HTERT RPE-1 (cell line): ENCODE results near the gene BUD13.
"Not testable (repeated sequence)": the region's sequence is repeated elsewhere in the genome, so short reads cannot be mapped to it uniquely, and the experiment has no call there.

ENCODE experiments used
- in situ Hi-C: fragments of 300-500 bp; cut with MboI; formaldehyde crosslinking; loops from 4 replicates; pipeline ENCODE4 v1.14.3; 2020; ENCODE audit warnings: low sequenced_read_pairs

The BUD13 gene

DNA sequence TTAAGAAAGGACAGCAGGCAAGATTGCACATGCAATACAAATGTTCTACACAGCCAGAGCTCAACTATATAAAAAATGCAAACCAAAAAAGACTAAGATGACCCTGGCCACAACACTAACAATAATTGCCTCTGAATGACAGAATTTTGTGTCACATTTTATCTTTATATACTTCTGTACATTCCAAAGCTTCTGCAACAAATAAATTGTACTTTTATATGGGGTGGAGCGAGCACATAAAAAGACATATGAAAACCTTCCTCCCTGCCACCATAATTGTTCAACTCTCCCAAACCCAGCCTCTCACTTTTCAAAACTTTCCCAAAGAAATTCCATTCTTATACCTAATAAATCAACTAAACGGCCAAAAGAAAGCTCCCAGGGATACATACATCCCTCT, 10.7 kb downstream of the BUD13 start:
- in situ Hi-C loops: no loop called here

DNA sequence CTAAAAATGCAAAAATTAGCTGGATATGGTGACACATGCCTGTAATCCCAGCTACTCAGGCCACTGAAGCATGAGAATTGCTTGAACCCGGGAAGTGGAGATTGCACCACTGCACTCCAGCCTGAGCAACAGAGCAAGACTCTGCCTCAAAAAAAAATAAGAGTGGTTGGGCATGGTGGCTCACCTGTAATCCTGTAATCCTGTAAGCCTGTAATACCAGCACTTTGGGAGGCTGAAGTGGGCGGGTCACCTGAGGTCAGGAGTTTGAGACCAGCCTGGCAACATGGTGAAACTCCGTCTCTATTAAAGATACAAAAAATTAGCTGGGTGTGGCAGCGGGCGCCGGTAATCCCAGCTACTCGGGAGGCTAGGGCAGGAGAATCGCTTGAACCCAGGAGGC, 16.7 kb downstream of the BUD13 start:
- in situ Hi-C loops: not testable (repeated sequence)

DNA sequence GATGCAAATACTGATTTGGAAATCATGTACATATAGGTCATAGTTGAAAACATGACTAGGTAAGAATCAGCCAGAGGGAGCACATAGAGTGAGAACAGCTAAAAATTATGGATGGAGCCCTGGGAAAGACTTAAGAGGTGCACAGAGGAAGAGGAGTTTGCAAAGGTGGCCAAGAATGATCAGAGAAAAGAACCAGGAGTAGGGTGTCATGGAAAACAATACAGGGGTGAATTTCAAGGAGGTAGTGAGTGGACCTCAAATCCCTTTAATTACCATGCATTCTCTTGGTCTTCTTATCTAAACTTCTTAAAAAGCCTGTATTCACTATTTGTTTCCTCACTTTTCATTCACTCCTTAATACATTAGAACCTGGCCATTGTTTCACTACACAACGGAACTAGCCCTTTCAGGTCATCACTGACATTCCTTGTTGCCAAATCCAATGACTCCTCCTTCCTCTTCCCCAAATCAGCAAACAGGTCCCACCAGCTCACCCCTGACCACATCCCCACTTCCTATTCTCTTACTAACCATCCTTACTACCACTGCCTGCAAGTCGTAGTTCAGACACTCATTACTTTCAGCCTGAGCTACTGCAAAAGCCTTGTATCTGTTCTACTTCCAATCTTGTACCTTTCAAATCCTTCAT, 22.6 kb downstream of the BUD13 start:
- in situ Hi-C loops: no loop called here

DNA sequence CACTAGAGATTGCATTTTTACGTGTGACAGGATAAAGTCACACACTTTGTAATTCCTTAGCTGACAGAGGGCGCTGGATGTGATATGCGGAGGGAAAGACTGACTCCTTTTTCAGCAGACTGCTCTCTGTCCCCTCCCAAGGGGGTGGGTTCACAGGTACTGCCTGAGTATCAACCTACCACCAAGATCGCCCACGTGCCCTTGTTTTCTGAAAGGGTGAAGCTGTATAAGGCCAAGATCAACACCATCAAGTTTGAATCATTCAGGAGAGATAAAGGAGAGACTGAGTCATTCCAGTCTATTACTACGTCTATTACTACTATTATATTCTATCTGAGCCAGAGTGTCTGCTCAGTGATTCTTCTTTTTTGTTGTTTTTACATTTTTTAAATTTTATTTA, 30.7 kb downstream of the BUD13 start:
- in situ Hi-C loops: no loop called here

DNA sequence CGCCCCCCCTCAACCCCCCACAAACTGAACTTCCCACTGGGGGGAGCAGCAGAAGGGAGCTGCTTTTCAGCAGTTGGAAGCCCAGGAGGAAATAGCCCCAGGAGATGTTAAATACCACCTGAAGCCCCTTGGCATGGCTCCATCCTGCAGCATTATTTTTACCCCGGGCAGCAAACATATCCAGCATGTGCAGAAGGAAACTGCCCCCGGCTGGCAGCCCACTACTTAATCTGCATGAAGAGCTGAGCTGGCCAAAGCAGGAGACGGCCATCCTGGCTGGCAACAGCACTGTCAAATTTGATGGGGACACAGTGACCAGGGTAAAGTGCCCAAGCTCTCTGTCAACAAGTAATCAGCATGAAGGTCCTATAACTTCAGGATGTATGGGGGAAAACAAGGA, 32.0 kb downstream of the BUD13 start:
- in situ Hi-C loops: no loop called here

DNA sequence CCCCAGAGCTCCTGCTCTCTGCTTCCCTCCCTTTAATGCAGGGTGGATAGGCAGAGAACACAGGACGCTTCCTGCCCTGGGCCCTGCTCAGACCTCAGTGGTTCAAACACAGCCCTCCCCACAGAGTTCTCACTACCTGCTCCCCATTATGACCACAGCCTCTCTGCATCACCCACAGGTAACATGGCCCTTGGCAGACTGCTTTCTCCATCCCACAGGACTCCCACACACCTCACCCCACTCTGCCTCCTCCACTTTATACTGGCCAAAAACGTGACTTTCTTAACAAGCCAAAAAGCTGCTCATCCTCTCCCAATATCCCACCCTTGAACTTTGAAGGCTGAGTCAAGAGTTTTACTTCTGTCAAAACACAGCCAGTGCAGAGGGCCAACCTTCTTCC, 33.8 kb downstream of the BUD13 start:
- in situ Hi-C loops: no loop called here

DNA sequence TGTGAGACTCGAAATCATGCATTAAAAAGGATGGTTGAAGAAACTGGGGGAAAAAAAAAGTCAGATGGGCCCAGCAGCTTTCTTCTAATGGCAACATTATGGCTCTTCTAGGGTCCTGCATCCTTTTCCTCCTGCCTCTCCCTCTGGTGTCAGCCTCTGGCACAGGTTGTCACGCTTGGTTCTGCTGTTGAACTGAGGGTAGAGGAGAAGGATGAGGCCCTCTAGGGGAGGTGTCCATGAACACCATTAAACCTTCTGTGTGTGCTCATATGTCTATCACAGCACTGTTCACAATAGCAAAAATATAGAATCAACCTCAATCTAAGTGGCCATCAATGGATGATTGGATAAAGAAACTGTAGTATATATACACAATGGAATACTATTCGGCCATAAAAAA, 36.0 kb downstream of the BUD13 start:
- in situ Hi-C loops: no loop called here

DNA sequence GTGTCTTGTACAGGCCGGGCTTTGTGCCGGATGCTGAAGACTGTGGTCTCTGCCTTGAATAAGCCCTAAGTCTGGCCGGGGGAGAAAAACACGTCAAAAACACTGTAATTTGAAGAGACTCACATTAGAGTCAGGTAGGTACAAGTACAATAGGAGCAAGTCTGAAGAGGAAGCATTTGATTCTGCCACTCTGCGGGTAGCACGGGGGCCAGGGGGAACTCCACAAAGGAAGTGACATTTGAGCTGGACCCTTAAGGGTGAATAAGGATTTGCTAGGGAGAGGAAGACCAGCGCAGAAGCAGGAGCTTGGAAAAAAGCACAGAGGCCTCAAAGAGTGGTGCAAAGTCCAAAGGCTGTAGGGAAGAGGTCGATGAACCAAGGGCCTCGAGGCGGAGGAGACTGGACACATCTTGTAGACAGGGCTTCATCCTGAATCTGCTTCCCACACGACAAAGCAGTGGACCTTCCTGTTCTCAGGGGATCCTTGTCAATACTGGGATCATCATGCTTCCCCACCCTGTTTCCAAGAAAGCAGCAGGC, 38.7 kb downstream of the BUD13 start:
- in situ Hi-C loops: no loop called here

DNA sequence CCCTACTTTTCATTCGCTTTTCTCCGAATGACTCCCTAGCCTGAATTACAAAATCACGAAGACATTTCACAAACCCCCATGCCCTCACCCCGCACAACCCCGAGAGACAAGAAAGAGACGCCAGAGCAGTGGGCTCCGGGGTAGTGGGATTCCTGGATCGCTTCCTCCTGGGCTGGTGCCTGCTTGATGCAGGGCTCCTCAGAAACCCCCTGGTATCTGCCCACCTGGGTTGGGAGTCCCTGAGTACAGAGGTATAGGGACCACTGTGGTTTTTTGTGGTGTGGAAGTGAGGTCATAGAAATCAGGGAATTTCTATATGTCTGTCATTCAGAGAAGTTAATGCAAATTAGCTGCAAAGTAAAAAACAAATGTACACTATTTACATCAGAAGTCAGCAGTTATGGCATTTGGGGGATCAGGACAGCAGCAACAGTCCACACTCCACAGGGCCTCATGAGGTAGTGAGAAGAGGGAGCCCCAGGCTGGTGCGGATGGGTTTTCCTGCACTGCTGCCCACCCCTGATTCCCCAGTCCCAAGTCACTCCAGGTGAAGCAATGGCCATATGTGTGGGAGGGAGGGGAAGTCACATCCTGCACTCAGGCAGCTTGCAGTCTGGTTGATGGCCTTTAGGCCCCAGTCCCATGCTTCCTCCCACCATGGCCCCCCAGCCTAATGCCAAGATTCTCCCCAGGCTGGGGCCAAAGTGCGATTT, 39.6 kb downstream of the BUD13 start:
- in situ Hi-C loops: no loop called here

DNA sequence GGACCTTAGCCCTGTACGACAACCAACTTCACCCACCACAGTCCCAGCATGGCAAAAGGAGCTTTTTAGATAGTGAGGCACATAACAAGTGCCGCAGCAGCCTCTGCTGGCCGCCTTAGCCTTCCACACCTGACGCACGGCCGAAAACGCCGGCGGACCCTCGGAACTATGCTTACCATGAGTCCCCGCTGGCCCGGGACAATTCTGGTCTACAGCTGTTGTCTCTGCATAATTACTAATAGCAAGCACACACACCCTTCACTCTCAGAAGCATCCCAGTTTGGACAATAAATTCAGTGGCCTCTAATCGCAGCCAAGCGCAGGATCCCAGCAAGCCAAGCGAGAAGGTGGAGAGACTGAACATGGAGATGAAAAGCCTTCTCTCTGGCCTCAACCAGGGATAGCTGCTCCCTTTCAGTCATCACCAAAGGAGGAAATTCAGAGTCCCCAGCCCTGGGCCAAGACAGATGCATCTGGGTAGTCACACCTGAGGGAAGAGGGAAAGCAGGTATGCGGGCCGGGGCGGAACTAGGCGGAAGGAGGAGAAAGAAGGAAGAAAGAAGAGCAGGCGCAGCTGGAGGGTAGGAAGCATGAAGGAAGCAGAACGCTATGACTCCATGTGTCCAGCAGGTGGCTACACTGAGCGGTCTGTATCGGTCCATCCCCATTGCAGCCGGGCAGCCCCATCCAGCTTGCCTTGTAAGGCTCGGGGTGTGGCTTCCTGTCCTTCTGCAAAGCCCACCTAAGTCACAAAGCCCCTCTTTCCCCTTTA, 40.3 kb downstream of the BUD13 start:
- in situ Hi-C loops: no loop called here

DNA sequence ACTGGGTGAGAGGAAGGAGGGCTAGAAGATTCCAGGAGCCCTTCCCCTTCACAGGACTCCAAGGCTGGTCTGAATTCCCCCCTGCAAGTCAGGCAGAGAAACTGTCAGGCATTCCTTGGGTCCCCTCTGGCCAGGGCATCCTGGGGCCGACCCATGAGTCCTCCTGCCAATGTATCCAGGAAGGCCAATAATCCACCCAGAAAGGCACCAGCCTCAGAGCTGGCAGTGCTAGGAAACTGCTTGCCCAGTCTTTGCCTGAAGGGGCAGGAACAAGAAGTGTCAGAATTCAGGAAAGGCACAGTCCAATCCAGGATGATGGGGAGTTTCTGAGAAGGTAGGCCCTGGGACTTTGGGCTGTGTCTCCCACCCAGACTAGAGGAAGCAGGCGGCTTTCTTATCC, 41.0 kb downstream of the BUD13 start:
- in situ Hi-C loops: no loop called here

DNA sequence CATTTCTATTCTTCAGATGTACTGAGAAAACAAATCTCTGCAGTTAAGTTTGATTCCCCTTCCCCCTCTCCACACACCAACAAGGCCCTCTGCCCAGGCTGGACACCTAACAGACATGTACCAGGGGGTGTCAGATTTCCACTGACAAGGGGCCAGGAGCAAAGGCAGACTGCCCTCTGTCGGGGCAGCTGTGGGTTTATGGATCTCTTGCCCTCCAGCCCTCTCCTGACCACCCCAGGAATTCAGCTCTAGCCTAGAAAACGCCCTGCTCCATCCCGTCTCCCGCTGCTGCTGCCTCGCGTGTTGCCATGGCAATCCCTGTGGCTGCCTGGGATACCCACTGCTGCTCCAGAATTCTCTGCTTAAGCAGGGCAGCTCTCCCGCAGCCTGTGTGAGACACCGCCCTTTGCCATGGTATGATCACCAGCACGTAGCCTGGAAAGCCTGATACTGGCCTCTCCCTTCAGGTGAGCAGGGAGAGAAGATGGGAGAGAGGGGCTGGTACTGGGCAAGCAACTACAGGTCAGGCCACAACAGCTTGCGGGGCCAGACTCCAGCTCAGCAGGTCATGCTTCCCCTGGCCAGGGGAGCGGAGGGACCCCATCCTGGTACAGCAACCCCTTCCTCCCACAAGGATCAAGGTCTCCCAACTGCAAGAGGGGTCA, 41.6 kb downstream of the BUD13 start:
- in situ Hi-C loops: no loop called here

DNA sequence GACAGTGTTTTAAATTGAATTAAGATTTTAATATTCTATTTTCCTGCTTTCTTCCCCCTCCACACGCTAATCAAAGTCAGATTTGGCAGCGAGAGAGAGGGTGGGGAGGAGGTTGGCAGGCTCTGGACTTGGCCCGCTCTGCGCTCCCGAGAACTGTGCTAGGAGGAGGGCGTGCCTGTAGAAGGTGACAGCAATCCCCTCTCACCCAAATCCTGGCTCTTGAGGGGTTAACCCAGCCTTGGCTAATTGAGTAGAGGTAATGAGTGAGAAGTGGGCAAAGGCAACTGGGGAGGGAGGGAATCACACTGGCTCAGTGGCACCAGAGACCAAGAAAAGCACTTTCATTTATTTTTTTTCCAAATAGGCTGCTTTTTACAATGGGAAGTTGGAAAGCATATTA, 42.2 kb downstream of the BUD13 start:
- in situ Hi-C loops: no loop called here

DNA sequence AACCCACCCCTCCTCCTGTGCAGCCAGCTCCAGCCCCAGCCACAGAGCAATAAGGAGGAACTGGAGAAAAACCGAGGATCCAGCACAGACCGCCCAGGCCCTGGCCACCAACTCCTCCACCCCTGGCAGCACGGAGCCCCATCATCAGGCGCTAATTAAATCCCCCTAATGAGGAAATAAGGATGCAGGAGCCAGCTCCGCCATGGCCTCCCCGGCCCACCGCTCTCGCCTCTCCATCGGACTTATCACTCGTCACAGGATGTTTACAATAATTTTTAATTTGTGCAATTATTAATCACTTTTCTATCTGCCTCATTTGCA, 42.6 kb downstream of the BUD13 start:
- in situ Hi-C loops: no loop called here

DNA sequence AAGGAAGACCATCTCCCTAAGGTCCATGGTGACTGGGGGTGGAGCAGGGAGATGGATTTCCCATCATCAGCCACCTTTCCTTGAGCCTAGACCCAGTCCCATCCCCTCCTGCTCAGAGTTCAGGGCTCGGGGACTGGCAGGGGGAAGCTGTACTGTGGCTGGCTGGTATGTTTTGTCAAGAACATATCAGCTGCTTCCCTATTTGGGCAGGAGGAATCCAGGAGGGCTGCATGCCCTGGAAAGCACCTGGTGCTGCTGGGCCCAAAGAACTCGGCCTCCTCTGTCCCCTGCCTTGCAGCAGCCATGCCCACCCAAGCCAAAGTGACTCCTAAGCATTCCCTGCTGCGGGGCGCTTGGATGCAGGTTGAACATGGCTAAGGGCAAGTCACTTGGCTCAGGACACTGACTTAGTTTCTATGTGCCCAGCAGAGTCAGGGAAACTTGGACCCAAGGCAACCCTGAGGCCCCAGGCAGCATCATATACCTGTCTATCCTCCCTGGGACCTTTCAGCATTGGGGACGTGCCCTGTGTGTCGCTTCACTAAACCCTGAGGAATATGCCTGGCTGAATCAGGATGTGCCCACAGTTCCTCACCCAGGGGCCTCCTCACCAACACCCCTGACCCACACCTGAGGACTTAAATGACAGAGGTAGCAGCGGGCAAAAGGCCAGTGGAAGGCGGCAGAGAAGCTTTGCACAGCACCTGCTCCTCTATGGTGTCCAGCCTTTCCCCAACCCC, 43.1 kb downstream of the BUD13 start:
- in situ Hi-C loops: no loop called here

DNA sequence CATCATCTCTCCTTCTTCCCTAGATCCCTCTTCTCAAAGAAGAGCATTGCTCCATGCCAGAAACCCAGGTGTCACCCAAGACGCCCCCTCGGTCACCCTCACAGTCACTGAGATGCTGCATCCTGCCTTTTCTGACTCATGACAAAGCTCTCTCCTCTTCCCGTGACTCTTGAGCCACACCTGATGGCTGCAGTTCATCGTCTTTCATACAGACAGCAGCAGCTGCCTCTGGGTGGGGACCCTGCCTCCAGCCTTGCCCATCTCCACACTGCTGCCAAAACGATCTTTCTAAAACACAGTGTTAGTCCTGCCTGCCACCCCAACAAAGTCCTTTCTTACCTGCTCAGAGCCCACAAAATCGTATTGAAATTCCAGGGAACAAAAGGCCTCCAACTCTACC, 44.8 kb downstream of the BUD13 start:
- in situ Hi-C loops: no loop called here

DNA sequence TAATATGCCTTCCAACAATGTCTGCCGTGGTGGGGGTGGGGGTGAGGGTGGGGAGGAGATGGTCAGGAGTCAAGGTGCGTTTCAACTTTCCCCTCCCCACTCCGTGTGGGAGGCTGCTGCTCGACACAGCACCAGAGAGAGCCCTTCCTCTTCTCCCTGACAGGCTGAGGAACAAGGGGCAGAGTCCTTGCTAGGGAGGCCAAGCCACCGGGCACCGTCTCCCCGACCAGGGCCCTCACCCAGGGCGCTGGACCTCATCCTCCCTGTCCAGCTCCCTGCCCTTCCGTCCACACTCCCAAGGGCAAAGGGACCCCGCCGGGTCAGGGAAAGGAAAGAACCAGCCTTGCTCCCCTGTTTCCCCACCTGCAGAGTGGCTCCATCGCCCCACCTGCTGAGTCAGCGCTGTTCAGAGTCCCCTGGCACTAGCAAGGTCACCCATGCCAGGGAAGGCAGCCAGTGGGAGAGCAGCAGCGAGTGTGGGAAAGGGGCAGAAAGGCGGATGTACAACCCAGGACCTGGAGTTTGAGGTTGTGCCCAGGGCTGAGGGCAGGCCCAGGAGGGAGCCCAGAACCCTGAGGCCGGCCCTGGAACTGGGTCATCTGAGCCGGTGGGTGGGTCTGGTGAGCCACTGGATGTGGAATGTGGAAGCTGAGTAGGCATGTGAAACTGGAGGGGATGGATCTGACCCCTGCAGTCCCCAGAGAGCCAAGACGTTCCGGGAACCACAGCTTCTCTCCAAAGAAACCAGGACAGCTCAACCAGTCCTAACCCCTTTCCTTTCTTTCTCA, 47.2 kb downstream of the BUD13 start:
- in situ Hi-C loops: no loop called here

DNA sequence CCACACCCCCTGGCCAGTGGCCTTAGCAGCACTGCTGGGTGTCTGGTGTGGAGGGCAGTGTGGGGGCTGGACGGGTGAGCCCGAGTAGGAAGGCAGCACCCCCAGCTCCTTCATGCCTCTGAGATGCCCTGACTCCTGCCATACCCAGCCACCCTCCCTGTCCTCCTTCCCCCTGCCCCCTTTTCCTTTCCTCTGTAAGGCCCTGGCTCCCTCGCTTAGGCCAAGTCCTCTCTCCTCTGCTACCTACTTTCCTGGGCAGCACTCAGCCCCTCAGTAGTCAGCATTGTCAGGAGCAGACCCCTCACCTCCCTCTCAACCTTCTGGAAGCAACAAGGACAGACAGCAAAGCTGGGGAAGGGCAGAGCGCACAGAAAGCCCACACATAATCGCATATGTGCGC, 48.0 kb downstream of the BUD13 start:
- in situ Hi-C loops: no loop called here

DNA sequence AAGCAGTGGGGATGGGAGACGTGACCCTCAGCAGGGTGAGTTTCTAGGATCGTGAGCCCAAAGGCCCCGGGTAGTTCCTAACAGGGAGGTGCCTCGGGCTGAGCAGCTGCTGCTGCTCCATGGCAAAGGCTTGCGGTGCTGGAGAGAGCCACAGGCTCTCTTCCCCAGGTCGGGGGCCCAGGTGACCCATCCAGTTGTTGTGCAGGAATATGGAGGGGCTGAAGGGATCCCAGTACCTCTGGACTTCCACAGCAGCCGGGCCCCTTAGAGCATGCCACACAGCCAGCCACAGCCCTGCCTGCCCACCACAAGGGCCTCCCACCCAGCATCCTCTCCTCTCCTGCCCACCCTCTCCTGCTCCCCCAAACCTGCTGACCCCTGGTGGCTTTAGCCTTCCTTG, 49.3 kb downstream of the BUD13 start:
- in situ Hi-C loops: no loop called here

DNA sequence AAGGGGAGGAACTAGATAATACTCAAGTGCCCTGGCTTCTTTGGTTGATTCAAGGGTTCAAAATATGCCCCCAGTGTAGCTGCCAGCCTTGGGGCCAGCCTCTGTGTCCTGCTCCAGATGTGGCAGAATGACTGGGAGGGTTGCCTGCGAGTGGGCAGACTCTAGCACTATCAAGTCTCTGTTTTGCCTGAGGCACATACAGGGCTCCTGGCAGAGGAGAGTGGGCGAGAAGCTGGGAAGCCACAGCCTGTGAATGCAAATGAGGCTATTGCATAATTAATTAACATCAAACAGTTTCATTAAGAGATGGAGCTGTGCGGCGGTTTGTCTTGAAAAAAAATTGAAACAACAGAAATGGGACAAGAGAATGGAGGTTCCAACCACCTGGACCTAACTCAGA, 50.8 kb downstream of the BUD13 start:
- in situ Hi-C loops: no loop called here
